IgD-negative memory B cell (primary cell): ENCODE measurements around the gene PRG3. TPM values are rescaled to one million over a fixed set of nuclear protein-coding genes. Genes with fewer than 3 reads are reported as not detected.

Experiments used
- H3K27ac Mint-ChIP-seq, 3 donors: one replicate each; pipeline ENCODE4 v1.8.0; 2020 to 2022; ENCODE audit warnings: mild to moderate bottlenecking in 3 of 3, mixed read lengths in 3 of 3, moderate library complexity in 1 of 3
- H3K27me3 Mint-ChIP-seq: one replicate; pipeline ENCODE4 v1.8.0; 2021; ENCODE audit warnings: mixed read lengths
- H3K36me3 Mint-ChIP-seq: one replicate; pipeline ENCODE4 v1.8.0; 2020; ENCODE audit warnings: mild to moderate bottlenecking, mixed read lengths
- H3K4me1 Mint-ChIP-seq, 3 donors: one replicate each; pipeline ENCODE4 v1.8.0; 2020 to 2022; ENCODE audit warnings: mixed read lengths in 3 of 3, mild to moderate bottlenecking in 1 of 3
- H3K4me3 Mint-ChIP-seq, 4 donors: one replicate each; pipeline ENCODE4 v1.8.0; 2020 to 2022; ENCODE audit warnings: mild to moderate bottlenecking in 4 of 4, mixed read lengths in 4 of 4, moderate library complexity in 3 of 4
- H3K9me3 Mint-ChIP-seq, 3 donors: one replicate each; pipeline ENCODE4 v1.8.0; 2020 to 2021; ENCODE audit warnings: mixed read lengths in 3 of 3, mild to moderate bottlenecking in 1 of 3
- polyA plus RNA-seq: library from polyadenylated mRNA; unstranded; fragments of 300-500 nt; fragmentation: Illumina TruSeq; gene quantifications from one replicate; pipeline ENCODE4 v1.2.3, GENCODE V29; 2021

Gene PRG3
- polyA plus RNA-seq, 1 donor from 2014 or later: not detected

DNA sequence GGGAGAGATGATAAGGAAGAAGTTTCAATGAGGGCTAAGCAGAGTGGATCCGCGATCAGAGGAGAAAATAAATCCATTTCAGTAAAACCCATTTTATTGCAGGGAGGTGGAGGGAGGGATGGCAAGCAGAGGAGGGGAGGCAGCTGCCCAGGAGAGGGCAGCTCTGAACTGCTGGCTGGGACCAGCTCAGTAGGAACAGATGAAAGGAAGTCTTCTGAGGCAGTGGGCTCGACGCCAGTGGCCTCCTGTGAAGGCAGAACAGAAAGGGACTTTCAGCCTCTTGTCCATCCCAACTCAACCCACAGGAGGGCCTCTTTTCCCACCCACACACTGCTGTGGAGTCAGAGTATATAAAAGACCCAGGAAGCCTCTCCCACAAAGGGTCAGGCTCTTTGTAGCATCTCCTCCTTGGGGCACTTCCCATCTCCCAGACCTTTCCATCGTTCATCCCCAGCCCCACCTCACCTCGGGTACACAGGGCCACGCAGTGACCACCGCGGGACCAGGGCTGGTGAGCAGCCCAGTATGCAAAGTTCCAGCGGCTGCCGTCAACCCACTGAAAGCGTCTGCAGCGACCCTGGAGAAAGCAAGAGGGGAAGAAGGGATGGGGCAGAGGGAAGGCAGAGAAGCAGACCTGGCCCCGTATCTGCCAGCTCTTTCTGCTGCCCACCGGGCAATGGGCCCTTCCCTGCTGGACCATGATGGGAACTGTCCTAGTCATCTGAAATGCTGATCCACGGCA is 6.5 kb upstream of the PRG3 start:
- H3K27ac Mint-ChIP-seq: peak overlapping the region in 1 of 3 donors; percentile 31
- no peaks in the 10 kb centered on the region for H3K36me3 Mint-ChIP-seq
- no peaks in the 10 kb centered on the region for H3K4me1 Mint-ChIP-seq
- H3K27me3 Mint-ChIP-seq: peaks cover 5% of the 10 kb centered on the region
- H3K4me3 Mint-ChIP-seq: no peak overlapping the region
- H3K9me3 Mint-ChIP-seq: peaks cover 0 to 2% (median 0%) of the 10 kb centered on the region in 3 donors

GRCh38 chr11:57386178-57386940 is 5.4 kb upstream of the PRG3 start:
- H3K27ac Mint-ChIP-seq: no peak overlapping the region
- peaks cover 10% of the 10 kb centered on the region for H3K27me3 Mint-ChIP-seq
- H3K9me3 Mint-ChIP-seq: peaks cover 0 to 2% (median 0%) of the 10 kb centered on the region in 3 donors
- H3K36me3 Mint-ChIP-seq: no peaks in the 10 kb centered on the region
- H3K4me1 Mint-ChIP-seq: no peaks in the 10 kb centered on the region
- H3K4me3 Mint-ChIP-seq: no peak overlapping the region

GRCh38 chr11:57379732-57380131 is 1.2 kb downstream of the PRG3 start:
- no peaks in the 10 kb centered on the region for H3K36me3 Mint-ChIP-seq
- peaks cover 15% of the 10 kb centered on the region for H3K27me3 Mint-ChIP-seq
- no peak overlapping the region for H3K4me3 Mint-ChIP-seq
- H3K27ac Mint-ChIP-seq: no peak overlapping the region
- H3K4me1 Mint-ChIP-seq: no peaks in the 10 kb centered on the region
- H3K9me3 Mint-ChIP-seq: peaks cover 0 to 3% (median 2%) of the 10 kb centered on the region in 3 donors

- no peaks in the 10 kb centered on the region for H3K4me1 Mint-ChIP-seq
- H3K27me3 Mint-ChIP-seq: peaks cover 15% of the 10 kb centered on the region
- no peak overlapping the region for H3K4me3 Mint-ChIP-seq
- no peak overlapping the region for H3K27ac Mint-ChIP-seq
- peaks cover 0 to 3% (median 0%) of the 10 kb centered on the region in 3 donors for H3K9me3 Mint-ChIP-seq
- H3K36me3 Mint-ChIP-seq: no peaks in the 10 kb centered on the region
Observed at GRCh38 chr11:57378186-57378585, 2.8 kb downstream of the PRG3 start.

DNA sequence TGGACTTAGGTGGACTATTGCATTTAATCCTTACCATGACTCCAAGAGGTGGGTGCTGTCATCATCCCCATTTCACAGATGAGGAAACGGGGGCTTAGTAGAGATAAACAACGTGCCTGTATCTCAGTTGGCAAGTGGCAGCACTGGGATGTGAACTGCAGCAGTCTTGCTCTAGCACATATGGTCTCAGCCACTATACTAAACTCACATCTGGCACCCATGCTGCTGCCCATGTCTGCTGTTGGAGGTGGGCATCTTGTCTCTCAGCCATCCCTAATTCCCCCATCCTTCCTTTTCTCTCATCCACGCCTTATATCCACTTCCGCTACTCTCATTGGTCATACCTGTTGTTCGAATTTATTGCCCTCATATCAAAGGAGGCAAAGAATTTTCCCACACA is 3.8 kb downstream of the PRG3 start:
- Mint-ChIP-seq H3K27ac (no peak overlapping the region), H3K4me1 (no peaks in the 10 kb centered on the region), H3K36me3 (no peaks in the 10 kb centered on the region), H3K27me3 (peaks cover 8% of the 10 kb centered on the region), H3K4me3 (no peak overlapping the region), H3K9me3 (peaks cover 0 to 3% (median 0%) of the 10 kb centered on the region in 3 donors)

DNA sequence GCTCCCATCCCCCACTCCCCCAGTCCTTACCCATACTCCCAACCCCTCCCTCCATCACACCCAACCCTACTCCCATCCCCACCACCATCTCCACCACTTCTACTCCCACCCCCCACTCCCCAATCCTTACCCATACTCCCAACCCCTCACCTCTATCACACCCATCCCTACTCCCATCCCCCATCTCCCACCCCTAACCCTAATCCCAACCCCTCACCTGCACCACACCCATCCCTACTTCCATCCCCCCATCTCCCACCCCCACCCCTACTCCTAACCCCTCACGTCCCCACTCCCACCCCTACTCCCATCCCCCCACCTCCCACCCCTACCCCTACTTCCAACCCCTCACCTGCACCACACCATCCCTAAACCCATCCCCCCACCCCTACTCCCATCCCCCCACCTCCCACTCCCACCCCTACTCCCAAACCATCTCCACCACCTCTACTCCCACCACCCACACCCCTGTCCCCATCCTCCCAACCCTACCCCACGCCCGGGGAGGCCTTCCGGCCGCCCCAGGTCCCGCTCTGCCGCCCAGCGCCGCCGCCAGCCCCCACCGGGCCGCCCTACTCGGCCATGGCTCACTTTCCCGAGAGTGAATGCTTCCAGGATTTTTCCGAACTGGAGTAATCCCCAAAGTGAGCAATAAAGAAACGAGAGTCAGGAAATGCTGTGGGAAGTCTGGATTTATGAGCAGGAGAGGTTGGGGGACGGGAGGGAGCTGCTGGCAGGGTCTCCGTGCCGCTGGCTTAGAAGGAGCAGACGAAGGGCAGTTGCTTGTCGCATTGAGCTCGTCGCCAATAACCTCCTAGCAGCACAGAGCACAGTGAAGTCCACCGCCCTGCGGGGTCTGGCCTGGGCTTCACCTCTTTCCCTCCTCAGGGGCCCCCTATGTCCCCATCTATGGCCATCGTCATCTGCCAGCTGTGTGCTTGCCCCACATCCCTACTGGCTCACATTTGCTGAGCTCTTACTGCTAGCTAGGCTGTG is 4.6 kb downstream of the PRG3 start:
- no peaks in the 10 kb centered on the region for H3K36me3 Mint-ChIP-seq
- H3K4me3 Mint-ChIP-seq: no peak overlapping the region
- peaks cover 5% of the 10 kb centered on the region for H3K27me3 Mint-ChIP-seq
- no peaks in the 10 kb centered on the region for H3K4me1 Mint-ChIP-seq
- no peak overlapping the region for H3K27ac Mint-ChIP-seq
- H3K9me3 Mint-ChIP-seq: peaks cover 0 to 3% (median 0%) of the 10 kb centered on the region in 3 donors

GRCh38 chr11:57375490-57375889 is 5.5 kb downstream of the PRG3 start:
- H3K27ac Mint-ChIP-seq: no peak overlapping the region
- H3K36me3 Mint-ChIP-seq: no peaks in the 10 kb centered on the region
- H3K9me3 Mint-ChIP-seq: peaks cover 0 to 3% (median 0%) of the 10 kb centered on the region in 3 donors
- peaks cover 5% of the 10 kb centered on the region for H3K27me3 Mint-ChIP-seq
- H3K4me3 Mint-ChIP-seq: no peak overlapping the region
- H3K4me1 Mint-ChIP-seq: no peaks in the 10 kb centered on the region

DNA sequence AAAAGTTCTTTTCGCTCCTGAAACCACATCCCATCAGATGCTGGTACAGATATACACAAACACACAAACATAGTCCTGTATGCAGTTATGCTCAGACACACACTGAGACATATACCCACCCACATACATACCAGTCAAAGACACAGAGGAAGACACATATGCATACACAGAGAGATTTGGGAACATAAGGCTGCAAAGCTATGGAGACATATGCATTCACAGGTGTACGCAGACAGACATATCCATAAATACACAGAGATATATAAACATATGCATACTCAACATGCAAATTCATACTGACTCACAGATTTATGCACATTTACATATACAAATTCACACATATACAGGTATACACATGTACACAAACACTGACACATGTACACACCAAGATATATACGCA is 6.0 kb downstream of the PRG3 start:
- H3K36me3 Mint-ChIP-seq: no peaks in the 10 kb centered on the region
- no peak overlapping the region for H3K27ac Mint-ChIP-seq
- no peak overlapping the region for H3K4me3 Mint-ChIP-seq

DNA sequence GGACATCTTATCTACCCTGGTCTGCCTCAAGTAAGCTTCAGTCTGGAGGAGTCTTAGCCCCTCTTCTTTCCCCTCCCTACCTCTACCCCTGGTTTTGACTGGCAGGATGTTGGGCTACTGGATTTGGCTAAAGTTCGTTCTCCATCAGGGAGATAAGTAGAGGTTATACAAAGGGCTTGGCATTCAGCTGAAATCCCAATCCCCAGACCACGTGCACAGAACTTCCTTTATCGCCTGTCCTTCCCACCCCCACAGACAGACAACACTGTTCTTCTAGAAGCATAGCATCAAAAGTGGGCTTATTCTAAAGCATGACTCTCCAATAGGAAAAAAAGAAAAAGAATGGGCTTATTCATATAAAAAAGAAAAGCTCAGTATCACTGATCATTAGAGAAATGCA is 7.8 kb downstream of the PRG3 start:
- H3K27me3 Mint-ChIP-seq: peaks cover 12% of the 10 kb centered on the region
- no peak overlapping the region for H3K4me3 Mint-ChIP-seq
- H3K27ac Mint-ChIP-seq: no peak overlapping the region
- no peaks in the 10 kb centered on the region for H3K4me1 Mint-ChIP-seq
- no peaks in the 10 kb centered on the region for H3K36me3 Mint-ChIP-seq
- H3K9me3 Mint-ChIP-seq: no peaks in the 10 kb centered on the region

More for the DNA sequence above, 6.0 kb downstream of the PRG3 start:
- Mint-ChIP-seq H3K9me3 (peaks cover 0 to 3% (median 0%) of the 10 kb centered on the region in 3 donors), H3K27me3 (peaks cover 5% of the 10 kb centered on the region), H3K4me1 (no peaks in the 10 kb centered on the region)

- Mint-ChIP-seq H3K4me3 (no peak overlapping the region), H3K27me3 (peaks cover 18% of the 10 kb centered on the region), H3K9me3 (no peaks in the 10 kb centered on the region), H3K4me1 (no peaks in the 10 kb centered on the region), H3K36me3 (no peaks in the 10 kb centered on the region), H3K27ac (no peak overlapping the region)
Observed at GRCh38 chr11:57370941-57371340, 10.0 kb downstream of the PRG3 start.

DNA sequence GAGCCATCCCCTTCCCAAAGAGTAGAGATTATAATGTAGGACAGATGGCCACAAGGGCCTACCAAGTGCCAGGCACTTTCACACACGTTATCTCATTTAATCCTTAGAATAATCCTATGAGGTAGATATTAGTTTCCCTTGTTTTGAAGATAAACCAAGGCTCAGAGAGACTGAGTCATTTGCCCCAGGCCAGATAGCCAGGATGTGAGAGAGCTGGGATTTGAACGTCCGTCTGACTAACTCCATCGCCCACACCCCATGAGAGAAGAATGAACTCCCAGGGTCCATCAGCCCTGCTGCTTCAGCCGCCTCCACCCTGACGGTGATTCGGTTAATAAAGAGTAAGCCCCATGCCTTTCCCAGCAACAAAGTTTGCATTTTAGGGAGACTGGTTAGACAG is 10.7 kb downstream of the PRG3 start:
- H3K4me3 Mint-ChIP-seq: no peak overlapping the region
- H3K36me3 Mint-ChIP-seq: no peaks in the 10 kb centered on the region
- no peaks in the 10 kb centered on the region for H3K9me3 Mint-ChIP-seq
- no peak overlapping the region for H3K27ac Mint-ChIP-seq
- peaks cover 18% of the 10 kb centered on the region for H3K27me3 Mint-ChIP-seq
- no peaks in the 10 kb centered on the region for H3K4me1 Mint-ChIP-seq

GRCh38 chr11:57368845-57369232 is 12.1 kb downstream of the PRG3 start:
- H3K9me3 Mint-ChIP-seq: no peaks in the 10 kb centered on the region
- H3K27ac Mint-ChIP-seq: peak overlapping the region in 1 of 3 donors; percentile 43
- no peaks in the 10 kb centered on the region for H3K36me3 Mint-ChIP-seq
- H3K27me3 Mint-ChIP-seq: peaks cover 21% of the 10 kb centered on the region
- H3K4me1 Mint-ChIP-seq: no peaks in the 10 kb centered on the region
- no peak overlapping the region for H3K4me3 Mint-ChIP-seq

- Mint-ChIP-seq H3K4me1 (no peaks in the 10 kb centered on the region), H3K9me3 (no peaks in the 10 kb centered on the region), H3K27me3 (peaks cover 21% of the 10 kb centered on the region), H3K4me3 (no peak overlapping the region), H3K27ac (peak overlapping the region in 1 of 3 donors; percentile 43), H3K36me3 (no peaks in the 10 kb centered on the region)
Observed at GRCh38 chr11:57368106-57368844, 12.7 kb downstream of the PRG3 start.
